H1 (cell line): ENCODE data around the gene ZNF14. TPM values are rescaled to one million over a fixed set of nuclear protein-coding genes. Genes with fewer than 3 reads are reported as not detected.

Experiments
- CTCF ChIA-PET: fragments of 300-600 bp; sonication (Branson Sonifier 250); formaldehyde crosslinking; loops from one replicate; lab custom pipeline; 2021; ENCODE audit not compliant: partially characterized antibody; lab: Charles Lee
- POLR2A ChIA-PET: fragments of 300-600 bp; sonication (Branson Sonifier 250); formaldehyde crosslinking; loops from one replicate; lab custom pipeline; 2021; ENCODE audit warnings: inconsistent platforms; ENCODE audit not compliant: partially characterized antibody; lab: Charles Lee
- DNase-seq, 2 experiments: peaks; one replicate each; pipeline versions ENCODE4 v3.0.0 to v3.0.0-alpha.2; 2010 to 2022; ENCODE audit warnings: low spot score in 2 of 2, low read depth in 1 of 2, mixed read lengths in 1 of 2
- FAIRE-seq: peaks from 2 replicates; lab custom pipeline; 2011; peaks lifted over from hg19 to GRCh38; lab: Jason Lieb, UNC
- H2AFZ ChIP-seq: 2 replicates; pipeline ENCODE4 v1.8.1; 2012; ENCODE audit warnings: low read length, inconsistent platforms
- H2AK5ac ChIP-seq: 2 replicates; pipeline ENCODE4 v1.6.1; 2013; ENCODE audit warnings: low read depth, low read length
- H2BK120ac ChIP-seq: replicated peaks from 2 replicates; pipeline ENCODE3; 2013; ENCODE audit warnings: low read depth, low read length, inconsistent platforms
- H2BK12ac ChIP-seq: 2 replicates; pipeline ENCODE4 v1.6.1; 2013; ENCODE audit warnings: low read depth, low read length
- H2BK15ac ChIP-seq: 2 replicates; pipeline ENCODE4 v1.6.1; 2013; ENCODE audit warnings: low read length
- H2BK20ac ChIP-seq: 2 replicates; pipeline ENCODE4 v1.6.1; 2013; ENCODE audit warnings: low read length
- H2BK5ac ChIP-seq: 2 replicates; pipeline ENCODE4 v1.6.1; 2013; ENCODE audit warnings: low read depth, low read length
- H3K14ac ChIP-seq: 2 replicates; pipeline ENCODE4 v1.6.1; 2013; ENCODE audit warnings: inconsistent platforms; ENCODE audit not compliant: insufficient read length
- H3K18ac ChIP-seq: 2 replicates; pipeline ENCODE4 v1.6.1; 2013; ENCODE audit warnings: low read length; ENCODE audit errors: extremely low read depth
- H3K23ac ChIP-seq: 2 replicates; pipeline ENCODE4 v1.6.1; 2013; ENCODE audit warnings: inconsistent platforms; ENCODE audit not compliant: insufficient read length
- H3K23me2 ChIP-seq: 2 replicates; pipeline ENCODE4 v1.6.1; 2013; ENCODE audit warnings: low read depth, low read length
- H3K27ac ChIP-seq: 2 replicates; pipeline ENCODE4 v1.6.1; 2011; ENCODE audit warnings: low read depth, low read length, inconsistent platforms
- H3K27me3 ChIP-seq, 4 experiments: replicated peaks in 1 of 4; 1 replicate in 1 of 4; 2 replicates in 3 of 4; pipeline versions ENCODE4 v1.6.1 to v1.8.1; 2011 to 2013; ENCODE audit warnings: low read length in 3 of 4, mild to moderate bottlenecking in 3 of 4, inconsistent platforms in 2 of 4, mixed read lengths in 2 of 4, moderate library complexity in 1 of 4; ENCODE audit not compliant: control insufficient read depth in 3 of 4, insufficient read depth in 3 of 4; ENCODE audit errors: extremely low read depth in 1 of 4
- H3K36me3 ChIP-seq, 4 experiments: 2 replicates each; pipeline versions ENCODE4 v1.6.1 to v1.8.1; 2011 to 2013; ENCODE audit warnings: mild to moderate bottlenecking in 4 of 4, low read length in 3 of 4, moderate library complexity in 2 of 4, control low read depth in 1 of 4, inconsistent platforms in 1 of 4; ENCODE audit not compliant: insufficient read depth in 4 of 4, control insufficient read depth in 2 of 4
- H3K4ac ChIP-seq: replicated peaks from 2 replicates; pipeline ENCODE3; 2013; ENCODE audit warnings: low read length, low read depth, mixed read lengths, inconsistent platforms; ENCODE audit not compliant: insufficient read length
- H3K4me1 ChIP-seq, 4 experiments: replicated peaks in 1 of 4; 1 replicate in 1 of 4; 2 replicates in 3 of 4; pipeline versions ENCODE4 v1.6.1 to v1.8.1; 2011 to 2013; ENCODE audit warnings: low read length in 3 of 4, inconsistent platforms in 2 of 4, mixed read lengths in 1 of 4; ENCODE audit not compliant: insufficient read depth in 4 of 4, control insufficient read depth in 3 of 4
- H3K4me2 ChIP-seq, 2 experiments: 2 replicates each; pipeline versions ENCODE4 v1.6.1 to v1.8.1; 2011 to 2013; ENCODE audit warnings: low read depth in 2 of 2, low read length in 2 of 2, control low read depth in 1 of 2, inconsistent platforms in 1 of 2, mild to moderate bottlenecking in 1 of 2; ENCODE audit not compliant: insufficient read depth in 1 of 2
- H3K4me3 ChIP-seq, 4 experiments: fragments of 200-600, 300-600 bp in 1 of 4; sonication (generic), shearing (Covaris generic), sonication (Bioruptor Twin) in 1 of 4; 2 replicates each; pipeline versions ENCODE4 v1.5.1 to v1.8.1; 2011 to 2016; ENCODE audit warnings: low read length in 4 of 4, low read depth in 3 of 4, control low read depth in 2 of 4, inconsistent platforms in 2 of 4, mild to moderate bottlenecking in 2 of 4, mixed read lengths in 1 of 4, moderate library complexity in 1 of 4; ENCODE audit not compliant: insufficient read depth in 2 of 4; ENCODE audit errors: extremely low read depth in 1 of 4
- H3K56ac ChIP-seq: replicated peaks from 2 replicates; pipeline ENCODE3; 2013; ENCODE audit warnings: low read depth, mild to moderate bottlenecking, mixed read lengths, low read length, inconsistent platforms; ENCODE audit not compliant: insufficient read length
- H3K79me1 ChIP-seq: 2 replicates; pipeline ENCODE4 v1.6.1; 2013; ENCODE audit warnings: low read depth, low read length, control low read depth
- H3K79me2 ChIP-seq, 2 experiments: 2 replicates each; pipeline versions ENCODE4 v1.6.1 to v1.8.1; 2012 to 2013; ENCODE audit warnings: low read length in 2 of 2, mild to moderate bottlenecking in 2 of 2, inconsistent platforms in 1 of 2; ENCODE audit not compliant: insufficient read depth in 2 of 2, control insufficient read depth in 1 of 2
- H3K9ac ChIP-seq, 4 experiments: replicated peaks in 1 of 4; 1 replicate in 1 of 4; 2 replicates in 3 of 4; pipeline versions ENCODE4 v1.6.1 to v1.8.1; 2011 to 2013; ENCODE audit warnings: low read depth in 3 of 4, low read length in 3 of 4, control low read depth in 2 of 4, mild to moderate bottlenecking in 2 of 4, moderate library complexity in 2 of 4, inconsistent platforms in 1 of 4; ENCODE audit errors: extremely low read depth in 1 of 4
- H3K9me3 ChIP-seq, 2 experiments: 2 replicates each; pipeline versions ENCODE4 v1.6.1 to v1.8.1; 2012 to 2013; ENCODE audit warnings: mild to moderate bottlenecking in 2 of 2, moderate library complexity in 2 of 2, control low read depth in 1 of 2, inconsistent platforms in 1 of 2, low read depth in 1 of 2, low read length in 1 of 2, mixed read lengths in 1 of 2; ENCODE audit not compliant: insufficient read depth in 2 of 2
- H4K20me1 ChIP-seq, 2 experiments: replicated peaks in 1 of 2; 2 replicates each; pipeline versions ENCODE3 to v1.8.1; 2011 to 2013; ENCODE audit warnings: inconsistent platforms in 2 of 2, low read length in 2 of 2, mild to moderate bottlenecking in 1 of 2; ENCODE audit not compliant: insufficient read depth in 2 of 2, control insufficient read depth in 1 of 2
- H4K5ac ChIP-seq: 2 replicates; pipeline ENCODE4 v1.6.1; 2013; ENCODE audit warnings: low read length, low read depth, mixed read lengths, inconsistent platforms; ENCODE audit not compliant: insufficient read length
- H4K8ac ChIP-seq: 2 replicates; pipeline ENCODE4 v1.8.0; 2013; ENCODE audit warnings: mild to moderate bottlenecking, moderate library complexity, low read length, inconsistent platforms; ENCODE audit not compliant: insufficient read depth; ENCODE audit errors: extremely low read depth
- H4K91ac ChIP-seq: replicated peaks from 2 replicates; pipeline ENCODE3; 2013; ENCODE audit warnings: low read length, mixed read lengths, inconsistent platforms; ENCODE audit not compliant: insufficient read length
- CREB1 ChIP-seq: IDR thresholded peaks from 2 replicates; pipeline ENCODE4 v1.6.1; 2012; ENCODE audit warnings: inconsistent platforms
- E2F6 ChIP-seq: IDR thresholded peaks from 2 replicates; pipeline ENCODE4 v1.6.1; 2012; ENCODE audit warnings: inconsistent platforms
- HDAC6 ChIP-seq: IDR thresholded peaks from one replicate; pipeline ENCODE4 v1.7.1; 2012; ENCODE audit warnings: low read depth, mild to moderate bottlenecking, inconsistent platforms, low read length, moderate library complexity
- NANOG ChIP-seq: IDR thresholded peaks from 2 replicates; pipeline ENCODE4 v1.6.1; 2011; ENCODE audit warnings: low read length, low read depth, mild to moderate bottlenecking, inconsistent platforms; ENCODE audit not compliant: insufficient read depth, poor library complexity, severe bottlenecking
- RXRA ChIP-seq: IDR thresholded peaks from 2 replicates; pipeline ENCODE4 v1.6.1; 2011; ENCODE audit warnings: low read depth, mild to moderate bottlenecking, low read length, moderate library complexity; ENCODE audit not compliant: insufficient read depth
- WGBS, 2 experiments: shearing (Covaris generic) in 1 of 2; methylation state at CpG; one replicate each; pipeline versions ENCODE4 v1.1.6 to v1.1.7; 2013 to 2015; ENCODE audit warnings: low lambda C conversion rate in 2 of 2, mixed read lengths in 2 of 2, inconsistent platforms in 1 of 2, low coverage in 1 of 2, missing lambda C conversion rate in 1 of 2; ENCODE audit not compliant: insufficient replicate concordance in 2 of 2, insufficient coverage in 1 of 2, insufficient read length in 1 of 2; ENCODE audit errors: extremely low coverage in 1 of 2, missing lambda C conversion rate in 1 of 2; 5-methylcytosine and 5-hydroxymethylcytosine counted together
- polyA plus RNA-seq, 7 experiments: library from polyadenylated mRNA; depleted of rRNA in 3 of 7; stranded (reverse) in 5 of 7; unstranded in 2 of 7; fragments of >200 nt in 5 of 7; fragments of 200-250 nt in 2 of 7; gene quantifications; 1 replicate in 5 of 7; 2 replicates in 1 of 7; 4 replicates in 1 of 7; pipeline versions ENCODE4 v1.2.1 to v1.2.3, GENCODE V29; 2011 to 2013; ENCODE audit warnings: missing spikeins in 2 of 7, mixed read lengths in 2 of 7
- total RNA-seq: library from RNA; stranded (reverse); fragmentation: NEBNext Ultra II Directional; extraction: Animal tissue kit (Norgen Biotek cat#: 25700); gene quantifications from 2 replicates; pipeline ENCODE4 v1.2.1, GENCODE V29; 2021

The ZNF14 gene
- total and polyA plus RNA-seq, 2 of the 8 experiments (the other 6 are each of a cell fraction or from before 2014, with no cell fraction given): 1.00 to 7.4 TPM

- Histone ChIP-seq H3K4ac (no peak overlapping the region), H3K27me3 (no peaks in the 10 kb centered on the region; a peak in 1 of 7 replicates), H2BK12ac (no peak overlapping the region), H4K20me1 (no peaks in the 10 kb centered on the region), H4K91ac (no peak overlapping the region), H3K4me2 (no peak overlapping the region), H4K5ac (no peak overlapping the region), H4K8ac (no peak overlapping the region), H2BK5ac (no peak overlapping the region), H3K79me1 (no peaks in the 10 kb centered on the region), H3K4me3 (no peak overlapping the region)
- POLR2A ChIA-PET: no interaction called here
- CTCF ChIA-PET: interaction anchor here (0.9 kb wide), 1 partner anchor 9 kb away, joined by 3 read pairs; no protein-coding TSS in a partner anchor
- TF ChIP-seq CREB1 (no peak), E2F6 (no peak), RXRA (no peak), NANOG (no peak), HDAC6 (no peak)
- TF ChIP-seq, all 59 proteins: peak for 0
- Histone ChIP-seq H2BK15ac (no peak overlapping the region), H2BK20ac (no peak overlapping the region), H3K18ac (no peak overlapping the region), H3K14ac (no peak overlapping the region), H2AK5ac (no peak overlapping the region), H2BK120ac (no peak overlapping the region), H3K27ac (no peak overlapping the region), H3K23ac (no peak overlapping the region), H3K23me2 (peaks cover 3% of the 10 kb centered on the region; the same call in 1 of the 2 replicates), H2AFZ (no peak overlapping the region), H3K9me3 (0 out of 4 replicates have a peak, but pooled peaks cover 0 to 2% of the 10 kb centered on the region in 2 experiments), H3K36me3 (no peaks in the 10 kb centered on the region), H3K9ac (no peak overlapping the region), H3K56ac (no peak overlapping the region), H3K79me2 (no peaks in the 10 kb centered on the region), H3K4me1 (no peaks in the 10 kb centered on the region; a peak in 1 of 7 replicates)
- no peak for DNase-seq
- 85% methylated on average over 5 of the region's 8 CpGs; no CpG with 5 or more reads in 1 of the 2 experiments for WGBS, 2 experiments
- FAIRE-seq: no peak
Observed at GRCh38 chr19:19737559-19738332, 4.8 kb upstream of the ZNF14 start.
